Raji (cell line): ENCODE results near the gene CENPN.

Source experiments
- POLR2A ChIP-seq: IDR thresholded peaks from 2 replicates; pipeline ENCODE4 v1.6.1; 2011; ENCODE audit warnings: low read depth, low read length, control low read depth; ENCODE audit not compliant: insufficient read depth

Gene CENPN

DNA sequence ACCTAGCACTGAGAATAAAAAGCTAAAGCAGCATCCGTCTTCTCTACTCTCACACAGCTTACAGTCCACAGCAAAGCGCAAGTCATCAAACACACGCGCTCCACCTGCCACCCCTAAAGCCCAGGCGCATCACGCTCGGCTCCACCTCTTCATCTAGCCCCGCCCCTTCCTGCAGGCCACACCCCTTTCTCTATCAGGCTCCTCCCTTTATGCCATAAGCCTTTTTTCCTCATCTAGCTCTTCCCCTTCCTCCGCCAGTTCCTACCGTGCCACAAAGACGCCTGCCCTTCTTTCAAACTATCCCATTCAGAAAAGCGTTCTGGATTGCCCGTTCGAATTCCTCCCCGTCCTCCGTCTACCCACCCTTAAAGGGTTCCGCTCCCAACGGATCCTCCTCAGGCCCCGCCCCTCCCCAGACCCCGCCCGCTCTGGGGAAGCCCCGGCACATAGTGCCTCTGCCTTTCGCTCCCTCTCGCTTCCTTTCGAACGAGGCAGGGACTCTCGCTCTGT is 69.6 kb downstream of the CENPN start:
- peak; percentile 60 for TF ChIP-seq POLR2A

GRCh38 chr16:81077076-81077940 is 70.3 kb downstream of the CENPN start, which contains the start of gene C16orf46:
Gene C16orf46, minus strand, starts transcription at chr16:81077238. Its CDS starts 13,283 bp downstream, at chr16:81063955.
- peak; percentile 73 for TF ChIP-seq POLR2A

DNA sequence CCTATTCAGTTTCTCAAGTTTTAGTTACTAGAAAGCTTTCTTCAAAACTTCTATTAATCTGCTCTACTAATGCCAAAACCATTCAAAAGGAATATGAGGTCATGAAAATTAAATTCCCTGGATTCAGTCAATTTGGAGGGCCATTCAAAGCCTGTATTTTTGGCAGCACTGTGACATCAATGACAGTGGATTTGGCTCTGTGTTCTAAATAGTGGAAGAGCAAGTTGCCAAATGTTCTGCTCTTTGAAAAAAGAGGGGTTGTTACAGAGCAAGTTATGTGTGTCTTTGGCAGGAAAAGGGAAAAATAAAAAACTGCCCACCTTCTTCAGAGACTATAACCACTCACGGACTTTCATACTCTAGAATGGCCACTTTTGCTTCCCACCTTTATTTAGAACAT is 73.2 kb downstream of the CENPN start:
- no peak for TF ChIP-seq POLR2A

- TF ChIP-seq POLR2A: no peak
Observed at GRCh38 chr16:81081014-81081413, 74.0 kb downstream of the CENPN start.
